Natural killer cell (primary cell): Measurements from ENCODE around the gene CD47. TPM values are rescaled to one million over a fixed set of nuclear protein-coding genes. Genes with fewer than 3 reads are reported as not detected.

Source experiments
- ATAC-seq, 3 donors: fragments of 150-1000 bp in 2 of 3; fragments of 200-7000 bp in 1 of 3; cut with Tn5 transposase; 1 replicate in 1 of 3; 2 replicates in 2 of 3; pipeline ENCODE4 v1.10.0; 2021; ENCODE audit warnings: mild to moderate bottlenecking in 2 of 3, moderate library complexity in 2 of 3
- DNase-seq, 2 donors: peaks; one replicate each; pipeline versions ENCODE4 v3.0.0 to v3.0.0-alpha.2; 2013 to 2021; ENCODE audit warnings: mixed read lengths in 1 of 2
- H3K27ac ChIP-seq: one replicate; pipeline ENCODE4 v1.5.1; 2013; ENCODE audit warnings: mild to moderate bottlenecking, low read length
- H3K27me3 ChIP-seq: one replicate; pipeline ENCODE4 v1.6.1; 2013; ENCODE audit warnings: low read length; ENCODE audit not compliant: control insufficient read depth, insufficient read depth
- H3K36me3 ChIP-seq: one replicate; pipeline ENCODE4 v1.6.1; 2013; ENCODE audit warnings: low read length; ENCODE audit not compliant: control insufficient read depth, insufficient read depth
- H3K4me1 ChIP-seq: one replicate; pipeline ENCODE4 v1.6.1; 2013; ENCODE audit warnings: low read length; ENCODE audit not compliant: control insufficient read depth, insufficient read depth
- H3K4me3 ChIP-seq: one replicate; pipeline ENCODE4 v1.5.1; 2013; ENCODE audit warnings: low read length
- H3K9me3 ChIP-seq: one replicate; pipeline ENCODE4 v1.6.1; 2013; ENCODE audit warnings: low read length; ENCODE audit not compliant: control insufficient read depth, insufficient read depth
- H3K27ac Mint-ChIP-seq, 2 donors: one replicate each; pipeline ENCODE4 v1.8.0; 2022; ENCODE audit warnings: mild to moderate bottlenecking in 2 of 2, mixed read lengths in 2 of 2, moderate library complexity in 1 of 2
- H3K27me3 Mint-ChIP-seq, 2 donors: one replicate each; pipeline ENCODE4 v1.8.0; 2022; ENCODE audit warnings: low read depth in 2 of 2, mixed read lengths in 2 of 2
- H3K36me3 Mint-ChIP-seq: one replicate; pipeline ENCODE4 v1.8.0; 2022; ENCODE audit warnings: mixed read lengths
- H3K4me1 Mint-ChIP-seq, 2 donors: one replicate each; pipeline ENCODE4 v1.8.0; 2022; ENCODE audit warnings: mixed read lengths in 2 of 2
- H3K4me3 Mint-ChIP-seq: one replicate; pipeline ENCODE4 v1.8.0; 2022; ENCODE audit warnings: mild to moderate bottlenecking, moderate library complexity, mixed read lengths
- H3K9me3 Mint-ChIP-seq, 2 donors: one replicate each; pipeline ENCODE4 v1.8.0; 2022; ENCODE audit warnings: mixed read lengths in 2 of 2
- WGBS: methylation state at CpG from one replicate; pipeline ENCODE4 v1.1.7; 2013; ENCODE audit warnings: missing lambda C conversion rate; ENCODE audit not compliant: insufficient coverage; 5-methylcytosine and 5-hydroxymethylcytosine counted together
- intact Hi-C: fragments of 100-400 bp; cut with micrococcal nuclease; formaldehyde crosslinking; loops from one replicate; pipeline ENCODE4 v1.14.2; 2022
- total RNA-seq, 4 donors: library from RNA; stranded (reverse); fragments of 120-200 nt in 1 of 4; gene quantifications; one replicate each; pipeline versions ENCODE4 v1.2.3 to v1.2.4, GENCODE V29; 2013 to 2022
- TF ChIP-seq, protein P1 (sequence below): fragments of 200-600 bp; IDR thresholded peaks from one replicate; pipeline ENCODE4 v1.8.0; 2022; ENCODE audit warnings: antibody characterized with exemption

The CD47 gene
- total RNA-seq, 3 donors from 2014 or later (not counting 1 experiment from before 2014, with no cell fraction given) = 226 to 236 (median 233) TPM

DNA sequence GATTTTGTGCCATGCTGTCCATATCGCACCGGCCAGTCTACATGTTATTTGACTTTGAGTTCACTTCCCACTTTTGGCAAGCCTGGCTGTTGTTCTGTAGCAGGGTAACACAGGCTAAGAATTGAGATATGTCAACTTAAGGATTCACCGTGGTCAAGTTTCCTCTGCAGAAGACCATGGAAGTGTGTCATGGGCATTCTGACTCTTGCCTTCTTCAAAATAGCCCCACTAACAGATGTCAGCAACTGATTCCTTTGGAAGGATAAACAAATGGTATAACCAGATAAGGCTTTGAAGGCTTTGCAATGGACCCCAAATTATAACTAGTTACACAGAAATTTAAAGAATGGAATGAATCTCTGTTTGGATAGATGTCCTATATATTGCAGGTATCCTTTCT lies 20.1 kb upstream of the CD47 start:
- Mint-ChIP-seq H3K27ac (no peak overlapping the region), H3K4me3 (no peak overlapping the region), H3K4me1 (peaks cover 0 to 8% of the 10 kb centered on the region in 2 donors), H3K9me3 (no peaks in the 10 kb centered on the region), H3K27me3 (peaks cover 0 to 3% of the 10 kb centered on the region in 2 donors), H3K36me3 (no peaks in the 10 kb centered on the region)
- 100% methylated on average over 3 of the region's 3 CpGs for whole genome bisulfite sequencing
- Histone ChIP-seq H3K36me3 (no peaks in the 10 kb centered on the region), H3K4me3 (no peak overlapping the region), H3K27ac (no peak overlapping the region), H3K27me3 (no peaks in the 10 kb centered on the region), H3K4me1 (no peaks in the 10 kb centered on the region), H3K9me3 (no peaks in the 10 kb centered on the region)
- ATAC-seq (no peak), DNase-seq (no peak)
- intact Hi-C loops = no loop called here
- TF ChIP-seq, protein P1, sequence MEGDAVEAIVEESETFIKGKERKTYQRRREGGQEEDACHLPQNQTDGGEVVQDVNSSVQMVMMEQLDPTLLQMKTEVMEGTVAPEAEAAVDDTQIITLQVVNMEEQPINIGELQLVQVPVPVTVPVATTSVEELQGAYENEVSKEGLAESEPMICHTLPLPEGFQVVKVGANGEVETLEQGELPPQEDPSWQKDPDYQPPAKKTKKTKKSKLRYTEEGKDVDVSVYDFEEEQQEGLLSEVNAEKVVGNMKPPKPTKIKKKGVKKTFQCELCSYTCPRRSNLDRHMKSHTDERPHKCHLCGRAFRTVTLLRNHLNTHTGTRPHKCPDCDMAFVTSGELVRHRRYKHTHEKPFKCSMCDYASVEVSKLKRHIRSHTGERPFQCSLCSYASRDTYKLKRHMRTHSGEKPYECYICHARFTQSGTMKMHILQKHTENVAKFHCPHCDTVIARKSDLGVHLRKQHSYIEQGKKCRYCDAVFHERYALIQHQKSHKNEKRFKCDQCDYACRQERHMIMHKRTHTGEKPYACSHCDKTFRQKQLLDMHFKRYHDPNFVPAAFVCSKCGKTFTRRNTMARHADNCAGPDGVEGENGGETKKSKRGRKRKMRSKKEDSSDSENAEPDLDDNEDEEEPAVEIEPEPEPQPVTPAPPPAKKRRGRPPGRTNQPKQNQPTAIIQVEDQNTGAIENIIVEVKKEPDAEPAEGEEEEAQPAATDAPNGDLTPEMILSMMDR = no peak

DNA sequence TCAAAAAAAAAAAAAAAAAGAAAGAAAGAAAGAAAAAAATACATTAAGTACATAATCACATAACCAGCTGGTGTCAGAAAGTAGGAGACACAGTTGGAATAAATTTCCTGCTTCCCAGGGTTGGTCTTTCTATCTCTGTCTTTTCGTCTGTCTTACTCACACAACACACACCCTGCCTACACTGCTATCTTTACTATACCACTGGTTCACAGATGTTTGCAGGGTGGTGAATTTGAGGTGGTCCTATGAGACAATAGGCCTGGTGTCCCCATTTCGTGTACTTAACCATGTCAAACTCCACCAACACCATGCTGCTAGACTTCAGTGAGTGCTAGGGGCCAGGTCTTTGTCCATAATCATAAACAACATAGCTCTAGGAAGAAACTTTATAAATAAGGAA lies 17.6 kb upstream of the CD47 start:
- H3K9me3 Mint-ChIP-seq = no peaks in the 10 kb centered on the region
- no peak overlapping the region for H3K27ac Mint-ChIP-seq
- DNase-seq (no peak), ATAC-seq (no peak)
- no peaks in the 10 kb centered on the region for H3K36me3 ChIP-seq
- H3K4me3 ChIP-seq = no peak overlapping the region
- peaks cover 6 to 15% of the 10 kb centered on the region in 2 donors for H3K4me1 Mint-ChIP-seq
- no CpG with 5 or more reads among the region's 2 CpGs for WGBS
- no peak overlapping the region for H3K4me3 Mint-ChIP-seq
- no peaks in the 10 kb centered on the region for H3K9me3 ChIP-seq
- H3K27me3 Mint-ChIP-seq = no peaks in the 10 kb centered on the region
- TF ChIP-seq, protein P1 = no peak
- H3K27ac ChIP-seq = no peak overlapping the region
- H3K27me3 ChIP-seq = no peaks in the 10 kb centered on the region
- no peaks in the 10 kb centered on the region for H3K36me3 Mint-ChIP-seq
- H3K4me1 ChIP-seq = peaks cover 7% of the 10 kb centered on the region
- intact Hi-C loops = no loop called here

DNA sequence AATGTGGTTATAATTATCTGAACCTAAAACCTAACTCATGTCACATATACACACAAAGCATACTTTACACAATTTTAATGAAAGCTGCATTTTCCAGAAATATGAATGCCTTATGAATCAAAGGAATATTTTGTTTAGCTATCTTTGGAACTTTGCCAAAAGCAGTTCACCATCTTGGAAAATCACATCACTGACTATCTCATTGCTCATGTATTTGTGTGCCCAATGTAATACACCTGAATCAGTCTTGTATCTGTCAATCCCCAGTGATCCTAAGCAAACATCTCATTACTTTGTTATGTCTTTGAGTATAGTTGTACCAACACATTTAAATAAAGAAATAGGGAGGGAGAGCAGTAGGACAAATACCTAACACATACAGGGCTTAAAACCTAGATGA lies 15.6 kb upstream of the CD47 start:
- Mint-ChIP-seq H3K9me3 (no peaks in the 10 kb centered on the region), H3K36me3 (no peaks in the 10 kb centered on the region), H3K27me3 (no peaks in the 10 kb centered on the region), H3K27ac (no peak overlapping the region), H3K4me1 (peaks cover 25 to 35% of the 10 kb centered on the region in 2 donors), H3K4me3 (no peak overlapping the region)
- Histone ChIP-seq H3K9me3 (no peaks in the 10 kb centered on the region), H3K27me3 (no peaks in the 10 kb centered on the region), H3K27ac (no peak overlapping the region), H3K36me3 (no peaks in the 10 kb centered on the region), H3K4me3 (no peak overlapping the region), H3K4me1 (peaks cover 23% of the 10 kb centered on the region)
- ATAC-seq (no peak), DNase-seq (no peak)
- TF ChIP-seq, protein P1 = no peak
- intact Hi-C loops = no loop called here

DNA sequence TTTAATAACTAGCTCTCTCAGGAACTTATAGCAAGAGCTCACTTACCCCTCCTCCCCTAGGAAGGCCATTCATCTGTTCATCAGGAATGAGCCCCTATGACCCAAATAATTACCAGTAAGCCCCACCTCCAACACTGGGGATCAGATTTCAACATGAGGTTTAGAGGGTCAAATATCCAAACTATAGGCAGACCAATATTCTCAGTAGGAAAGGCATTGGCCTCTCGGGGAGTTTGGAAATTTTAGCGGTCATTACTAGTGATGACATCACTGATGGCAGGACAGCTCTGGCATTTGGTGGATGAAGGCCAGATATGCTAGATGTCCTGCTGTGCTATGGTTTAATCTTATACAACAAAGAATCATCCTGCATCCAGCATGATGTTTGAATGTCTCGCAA lies 15.2 kb upstream of the CD47 start:
- Mint-ChIP-seq H3K27me3 (no peaks in the 10 kb centered on the region), H3K9me3 (no peaks in the 10 kb centered on the region), H3K4me3 (no peak overlapping the region), H3K4me1 (peaks cover 30 to 39% of the 10 kb centered on the region in 2 donors), H3K36me3 (no peaks in the 10 kb centered on the region), H3K27ac (no peak overlapping the region)
- ATAC-seq (no peak), DNase-seq (no peak)
- intact Hi-C loops = no loop called here
- H3K36me3 ChIP-seq = no peaks in the 10 kb centered on the region
- peaks cover 27% of the 10 kb centered on the region for H3K4me1 ChIP-seq
- no peaks in the 10 kb centered on the region for H3K9me3 ChIP-seq
- no peaks in the 10 kb centered on the region for H3K27me3 ChIP-seq
- no peak overlapping the region for H3K4me3 ChIP-seq
- TF ChIP-seq, protein P1 = no peak
- WGBS = 97% methylated on average over 2 of the region's 3 CpGs
- H3K27ac ChIP-seq = no peak overlapping the region
